GM12872 (cell line): ENCODE measurements around the gene VSTM2L.

Experiments used
- TF ChIP-seq, protein P1 (sequence below): IDR thresholded peaks from 3 replicates; pipeline ENCODE4 v1.5.1; 2011; ENCODE audit warnings: low read depth, mild to moderate bottlenecking, low read length, moderate library complexity; ENCODE audit not compliant: insufficient read depth

The VSTM2L gene

DNA sequence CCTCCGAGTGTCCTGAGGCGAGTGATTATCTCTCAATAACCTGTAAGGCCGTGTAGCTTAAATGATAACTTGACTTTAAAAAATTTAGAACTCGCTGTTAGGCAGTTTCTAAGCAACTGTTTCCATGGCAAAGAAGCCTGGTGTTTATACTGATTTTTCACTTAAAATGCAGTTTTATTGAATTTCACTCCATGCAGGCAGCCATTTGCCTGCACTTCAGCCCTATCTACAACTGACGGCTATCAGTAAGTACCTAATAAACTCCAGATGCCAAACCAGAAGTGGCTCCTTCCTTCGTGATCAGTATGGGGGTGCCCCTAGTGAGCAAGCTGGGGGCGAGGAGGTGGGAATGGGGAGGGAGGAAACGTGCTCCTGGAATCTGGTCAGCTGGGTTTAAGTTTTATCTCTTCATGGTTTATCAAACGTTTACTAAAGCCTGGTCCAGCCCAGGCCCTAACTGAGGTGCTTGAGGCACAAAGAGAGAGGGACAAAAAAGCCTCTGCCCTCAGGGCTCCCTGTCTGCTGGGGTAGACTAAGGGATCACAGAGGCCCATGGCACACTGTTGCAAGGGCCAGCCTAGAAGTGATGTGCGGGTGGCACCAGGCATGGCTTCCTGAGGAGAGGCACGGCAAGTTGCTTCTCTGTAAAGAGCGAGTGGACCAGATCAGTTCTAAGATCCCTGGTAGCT is 84.8 kb downstream of the VSTM2L start:
- TF ChIP-seq, protein P1, sequence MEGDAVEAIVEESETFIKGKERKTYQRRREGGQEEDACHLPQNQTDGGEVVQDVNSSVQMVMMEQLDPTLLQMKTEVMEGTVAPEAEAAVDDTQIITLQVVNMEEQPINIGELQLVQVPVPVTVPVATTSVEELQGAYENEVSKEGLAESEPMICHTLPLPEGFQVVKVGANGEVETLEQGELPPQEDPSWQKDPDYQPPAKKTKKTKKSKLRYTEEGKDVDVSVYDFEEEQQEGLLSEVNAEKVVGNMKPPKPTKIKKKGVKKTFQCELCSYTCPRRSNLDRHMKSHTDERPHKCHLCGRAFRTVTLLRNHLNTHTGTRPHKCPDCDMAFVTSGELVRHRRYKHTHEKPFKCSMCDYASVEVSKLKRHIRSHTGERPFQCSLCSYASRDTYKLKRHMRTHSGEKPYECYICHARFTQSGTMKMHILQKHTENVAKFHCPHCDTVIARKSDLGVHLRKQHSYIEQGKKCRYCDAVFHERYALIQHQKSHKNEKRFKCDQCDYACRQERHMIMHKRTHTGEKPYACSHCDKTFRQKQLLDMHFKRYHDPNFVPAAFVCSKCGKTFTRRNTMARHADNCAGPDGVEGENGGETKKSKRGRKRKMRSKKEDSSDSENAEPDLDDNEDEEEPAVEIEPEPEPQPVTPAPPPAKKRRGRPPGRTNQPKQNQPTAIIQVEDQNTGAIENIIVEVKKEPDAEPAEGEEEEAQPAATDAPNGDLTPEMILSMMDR = no peak

DNA sequence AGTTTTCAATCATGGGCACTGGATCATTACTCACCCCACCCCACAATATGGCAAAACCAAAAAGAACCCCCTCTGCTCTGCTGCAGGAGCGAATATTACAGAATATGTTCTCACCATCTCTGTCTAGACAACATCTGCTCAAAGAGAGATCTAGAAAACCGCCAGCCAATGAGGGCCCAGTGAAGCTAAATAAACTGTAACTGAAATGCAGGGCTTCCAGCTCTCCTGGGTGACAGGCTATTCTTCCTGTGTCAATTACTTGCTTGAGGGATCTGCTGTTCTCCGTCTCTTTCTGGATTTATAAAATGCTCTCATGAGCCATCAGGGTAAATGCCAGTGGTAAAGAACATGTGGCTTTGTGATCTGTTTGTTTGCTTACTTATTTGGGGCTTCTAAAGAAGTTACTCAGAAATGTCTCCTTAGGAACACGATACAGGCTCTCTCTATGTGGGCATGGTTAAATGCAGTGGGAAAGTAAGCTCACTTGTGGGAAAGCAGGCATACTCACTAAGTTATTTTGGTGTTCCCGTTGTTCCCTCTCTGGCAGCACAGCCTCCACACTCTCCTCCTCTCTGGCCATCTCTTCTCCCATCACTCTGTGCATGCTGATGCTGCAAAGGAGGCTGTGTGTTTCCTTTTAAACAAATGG is 85.5 kb downstream of the VSTM2L start:
- TF ChIP-seq, protein P1 = no peak

DNA sequence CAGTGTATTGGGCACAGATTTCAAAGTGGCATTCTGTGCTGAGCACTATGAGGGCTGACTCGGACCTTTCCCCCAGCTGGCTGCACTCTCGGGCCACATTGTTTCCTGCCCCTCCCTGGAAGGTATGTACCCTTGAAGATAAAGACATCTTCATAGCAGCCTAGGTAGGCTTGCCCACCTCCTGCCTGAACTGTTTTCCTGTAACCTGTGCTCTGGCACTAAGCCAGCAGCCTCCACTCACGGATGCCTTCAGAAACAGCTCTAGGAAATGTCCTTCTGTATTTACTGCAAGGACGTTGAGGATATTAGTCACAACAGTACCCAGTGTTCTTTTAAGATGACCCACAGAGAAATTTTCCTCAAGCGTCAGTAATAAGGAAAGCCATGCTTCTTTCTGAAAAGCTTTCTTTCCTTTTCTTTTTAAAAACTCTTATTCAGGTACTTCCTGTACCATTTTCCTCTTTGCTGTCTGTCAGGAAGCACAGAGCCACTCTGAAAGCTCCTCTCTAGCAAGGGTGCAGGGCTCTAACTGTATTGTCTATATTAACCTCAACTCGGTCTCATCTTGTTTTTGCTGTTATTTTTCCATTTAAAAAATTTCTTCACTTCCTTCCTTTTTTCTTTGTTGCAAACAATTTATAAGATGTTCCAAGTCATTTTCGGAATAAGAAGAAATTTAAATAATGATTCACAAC is 86.8 kb downstream of the VSTM2L start:
- TF ChIP-seq, protein P1 = no peak

DNA sequence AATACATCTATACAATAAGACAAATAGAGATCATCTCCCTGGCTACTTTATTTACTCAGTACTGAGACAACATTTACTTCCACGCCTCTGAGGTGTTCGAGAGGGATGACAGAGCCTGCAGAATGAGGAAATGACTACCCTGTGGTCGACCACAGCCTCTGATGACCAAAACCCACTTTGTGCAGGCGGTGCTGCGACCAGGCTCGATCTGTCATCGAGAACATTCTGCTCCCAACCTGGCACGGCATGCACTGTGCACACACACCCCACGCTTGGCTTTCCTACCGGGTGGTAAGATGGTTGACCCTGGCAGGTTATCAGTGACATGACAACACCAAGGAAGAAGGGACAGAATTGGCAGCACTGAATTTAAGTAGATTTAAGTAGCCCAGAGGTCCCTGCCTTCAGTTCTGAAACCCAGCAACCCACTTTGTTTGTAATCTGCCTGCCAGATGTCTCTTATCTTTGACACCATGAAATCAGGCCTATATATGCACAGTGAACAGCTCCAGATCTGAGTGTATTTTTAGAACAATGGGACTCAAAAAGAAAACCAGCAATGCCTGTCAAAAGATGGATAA is 87.7 kb downstream of the VSTM2L start:
- TF ChIP-seq, protein P1 = no peak

DNA sequence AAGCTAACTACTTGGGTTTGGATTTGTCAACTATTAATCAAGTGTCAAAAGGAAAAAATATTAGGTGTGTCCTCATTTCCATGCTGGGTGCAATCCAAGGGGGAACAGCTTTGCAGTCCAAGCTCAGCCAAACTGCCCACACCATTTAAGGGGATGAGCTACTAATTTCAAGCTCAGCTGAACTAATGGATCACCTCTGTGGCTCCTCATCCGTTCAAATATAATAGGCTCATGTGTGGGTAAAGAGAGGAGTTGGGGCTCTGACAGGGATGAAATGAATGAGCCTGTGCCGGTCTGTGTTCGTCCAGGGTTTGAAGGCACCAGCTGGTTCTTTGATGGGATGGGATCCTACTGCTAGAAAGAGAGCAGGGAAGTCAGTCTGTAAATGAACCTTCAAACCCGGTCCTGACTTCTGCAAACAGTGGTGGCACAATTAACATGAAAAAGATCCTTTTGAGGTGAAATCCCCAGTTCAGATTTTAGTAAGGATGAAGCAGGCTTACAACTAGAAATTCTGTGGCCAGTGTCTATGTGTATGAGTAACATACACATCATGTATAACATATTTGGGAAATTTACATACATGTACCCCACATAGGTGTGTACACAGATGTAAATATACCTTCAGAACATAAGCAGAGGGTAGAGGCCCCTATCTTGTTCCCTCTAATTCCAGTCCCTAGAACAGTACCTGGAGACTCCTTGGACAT is 88.4 kb downstream of the VSTM2L start:
- TF ChIP-seq, protein P1 = no peak

DNA sequence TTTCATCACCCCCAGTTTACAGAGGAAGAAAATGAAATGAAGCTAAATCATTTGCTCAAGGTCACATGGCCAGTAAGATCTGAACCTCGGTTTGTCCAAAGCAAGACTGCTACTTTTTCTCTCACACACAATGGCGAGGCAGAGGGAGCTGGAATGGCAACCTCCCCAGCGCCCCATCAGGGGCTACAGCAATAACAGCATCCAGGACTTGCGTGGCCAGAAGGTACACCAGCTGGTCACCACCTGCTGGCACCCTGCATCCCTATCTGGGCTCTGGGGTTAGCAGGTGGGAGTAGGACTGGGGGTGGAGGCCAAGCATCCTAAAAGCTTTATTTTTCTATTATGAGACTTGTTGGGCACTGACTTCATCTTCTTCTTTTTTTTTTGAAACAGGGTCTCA is 89.0 kb downstream of the VSTM2L start:
- TF ChIP-seq, protein P1 = no peak
